Measurements from ENCODE around the gene AFF4.

Gene AFF4

GRCh38 chr5:132849347-132849746 is 114.1 kb downstream of the AFF4 start:
- FAIRE-seq, result no peak

GRCh38 chr5:132848270-132848669 is 115.2 kb downstream of the AFF4 start:
- no peak for FAIRE-seq

- FAIRE-seq, result no peak
Measured at GRCh38 chr5:132841305-132841704, 122.1 kb downstream of the AFF4 start.

- no peak for FAIRE-seq
Measured at GRCh38 chr5:132840896-132841295, 122.5 kb downstream of the AFF4 start.

- no peak for FAIRE-seq
Measured at GRCh38 chr5:132840313-132840712, 123.1 kb downstream of the AFF4 start.

- FAIRE-seq, result no peak
Measured at GRCh38 chr5:132839426-132840301, 123.8 kb downstream of the AFF4 start.

- FAIRE-seq, result no peak
Measured at GRCh38 chr5:132838516-132839282, 124.7 kb downstream of the AFF4 start.

- FAIRE-seq, result no peak
Measured at GRCh38 chr5:132837868-132838267, 125.6 kb downstream of the AFF4 start.

GRCh38 chr5:132836852-132837251 is 126.6 kb downstream of the AFF4 start:
- no peak for FAIRE-seq

GRCh38 chr5:132834057-132834456 is 129.4 kb downstream of the AFF4 start:
- no peak for FAIRE-seq

- no peak for FAIRE-seq
Measured at GRCh38 chr5:132832612-132833011, 130.8 kb downstream of the AFF4 start.

- FAIRE-seq, result no peak
Measured at GRCh38 chr5:132831095-132831860, 132.2 kb downstream of the AFF4 start.

GRCh38 chr5:132830436-132831094 is 132.9 kb downstream of the AFF4 start, which contains the start of gene SHROOM1:
SHROOM1 (minus strand) TSS chr5:132830647; CDS start chr5:132826140, 4,507 bp downstream.
- FAIRE-seq, result no peak

GRCh38 chr5:132829742-132830435 is 133.5 kb downstream of the AFF4 start:
- FAIRE-seq, result no peak

- FAIRE-seq, result no peak
Measured at GRCh38 chr5:132828846-132829494, 134.5 kb downstream of the AFF4 start.

- no peak for FAIRE-seq
Measured at GRCh38 chr5:132827943-132828673, 135.3 kb downstream of the AFF4 start.

GRCh38 chr5:132826424-132827082 is 136.9 kb downstream of the AFF4 start:
- no peak for FAIRE-seq

GRCh38 chr5:132825834-132826391 is 137.5 kb downstream of the AFF4 start:
- FAIRE-seq, result no peak
